Measurements from ENCODE around the gene WIPF3. TPM values are rescaled to one million over a fixed set of nuclear protein-coding genes. Genes with fewer than 3 reads are reported as not detected.

Gene WIPF3
- total RNA-seq, 1 experiment from 2014 or later = 11.6 TPM

DNA sequence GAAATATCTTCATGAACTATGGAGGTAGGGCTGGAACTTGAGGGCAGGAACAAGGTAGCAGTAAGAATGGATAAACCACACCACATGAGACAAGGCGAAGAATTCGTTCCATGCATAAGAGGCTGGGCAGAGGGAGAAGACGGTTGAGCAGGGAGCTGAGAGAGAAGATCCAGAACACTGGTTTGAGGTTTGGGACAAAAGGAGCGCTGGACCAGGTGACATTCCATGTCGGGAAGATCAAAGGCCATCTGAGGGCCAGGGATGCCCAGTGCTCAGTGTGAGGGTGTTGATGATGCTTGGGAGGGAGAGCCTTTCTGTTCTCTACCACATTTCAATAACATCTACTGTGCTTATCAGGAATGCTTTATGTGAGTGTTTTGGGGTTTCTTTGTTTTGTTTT is 52.8 kb downstream of the WIPF3 start:
- peaks cover 25 to 26% of the 10 kb centered on the region in 2 experiments for H3K4me1 Mint-ChIP-seq
- no peaks in the 10 kb centered on the region; the same call in 1 of the 2 replicates for H3K4me1 ChIP-seq (ENCODE audit: insufficient read depth, low read length)
- H3K4me2 ChIP-seq (ENCODE audit: insufficient read depth, insufficient read length, low read length) = no peak overlapping the region
- no peak overlapping the region for H2BK15ac ChIP-seq (ENCODE audit: low read depth, low read length)
- DNase-seq = no peak
- no peak overlapping the region for H2AK5ac ChIP-seq (ENCODE audit: insufficient read length, low read length)
- H3K27ac Mint-ChIP-seq = no peak overlapping the region
- no peak overlapping the region for H3K9ac ChIP-seq (ENCODE audit: extremely low read depth, insufficient read length, low read length)
- no peak overlapping the region for H3K4me3 Mint-ChIP-seq
- H3K27ac ChIP-seq (ENCODE audit: insufficient read length, low read depth, low read length) = no peak overlapping the region
- no peaks in the 10 kb centered on the region for H3K27me3 ChIP-seq (ENCODE audit: insufficient read depth, low read length)
- no peaks in the 10 kb centered on the region for H4K20me1 ChIP-seq (ENCODE audit: control insufficient read depth, insufficient read depth, insufficient read length)
- H3K23ac ChIP-seq (ENCODE audit: insufficient read length, low read depth, low read length) = no peak overlapping the region
- H4K8ac ChIP-seq (replicated peaks; ENCODE audit: insufficient read length, low read depth, low read length) = no peak overlapping the region
- H3K79me1 ChIP-seq (ENCODE audit: insufficient read depth, low read depth, low read length, poor library complexity, severe bottlenecking) = no peaks in the 10 kb centered on the region
- no peak overlapping the region for H3K14ac ChIP-seq (ENCODE audit: insufficient read depth, low read length)
- no peak overlapping the region for H2AFZ ChIP-seq (ENCODE audit: low read length)
- WGBS (ENCODE audit: extremely low coverage, insufficient read length, low lambda C conversion rate) = no CpG with 5 or more reads among the region's 5 CpGs
- H3K9me3 Mint-ChIP-seq = no peaks in the 10 kb centered on the region
- no peaks in the 10 kb centered on the region for H3K27me3 Mint-ChIP-seq (ENCODE audit: low read depth)
- no peak overlapping the region for H2BK5ac ChIP-seq (ENCODE audit: insufficient read length, low read length)
- no peak overlapping the region for H3T11ph ChIP-seq (ENCODE audit: low read length)
- H2BK120ac ChIP-seq (ENCODE audit: low read depth, low read length, poor library complexity, severe bottlenecking) = no peak overlapping the region
- H2BK12ac ChIP-seq (ENCODE audit: insufficient read length, low read depth, low read length) = no peak overlapping the region
- no peak overlapping the region for H3K56ac ChIP-seq (ENCODE audit: insufficient read length, low read depth, low read length)
- no peak overlapping the region for H2BK20ac ChIP-seq (ENCODE audit: low read depth, low read length, poor library complexity, severe bottlenecking)
- H4K5ac ChIP-seq (ENCODE audit: insufficient read length, low read depth, low read length) = no peak overlapping the region
- no peaks in the 10 kb centered on the region for H3K36me3 Mint-ChIP-seq (ENCODE audit: insufficient read depth in 1 of 3, low read depth in 3 of 3)
- no peaks in the 10 kb centered on the region for H3K79me2 ChIP-seq (ENCODE audit: insufficient read depth, low read length)
- TF ChIP-seq, protein P1, sequence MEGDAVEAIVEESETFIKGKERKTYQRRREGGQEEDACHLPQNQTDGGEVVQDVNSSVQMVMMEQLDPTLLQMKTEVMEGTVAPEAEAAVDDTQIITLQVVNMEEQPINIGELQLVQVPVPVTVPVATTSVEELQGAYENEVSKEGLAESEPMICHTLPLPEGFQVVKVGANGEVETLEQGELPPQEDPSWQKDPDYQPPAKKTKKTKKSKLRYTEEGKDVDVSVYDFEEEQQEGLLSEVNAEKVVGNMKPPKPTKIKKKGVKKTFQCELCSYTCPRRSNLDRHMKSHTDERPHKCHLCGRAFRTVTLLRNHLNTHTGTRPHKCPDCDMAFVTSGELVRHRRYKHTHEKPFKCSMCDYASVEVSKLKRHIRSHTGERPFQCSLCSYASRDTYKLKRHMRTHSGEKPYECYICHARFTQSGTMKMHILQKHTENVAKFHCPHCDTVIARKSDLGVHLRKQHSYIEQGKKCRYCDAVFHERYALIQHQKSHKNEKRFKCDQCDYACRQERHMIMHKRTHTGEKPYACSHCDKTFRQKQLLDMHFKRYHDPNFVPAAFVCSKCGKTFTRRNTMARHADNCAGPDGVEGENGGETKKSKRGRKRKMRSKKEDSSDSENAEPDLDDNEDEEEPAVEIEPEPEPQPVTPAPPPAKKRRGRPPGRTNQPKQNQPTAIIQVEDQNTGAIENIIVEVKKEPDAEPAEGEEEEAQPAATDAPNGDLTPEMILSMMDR (conservative IDR thresholded peaks at IDR 0.05) = no peak
- H3K23me2 ChIP-seq (ENCODE audit: insufficient read length, low read depth, low read length, poor library complexity, severe bottlenecking) = no peaks in the 10 kb centered on the region
- no peak overlapping the region for H3K4ac ChIP-seq (ENCODE audit: low read depth, low read length)
- H3K18ac ChIP-seq (ENCODE audit: insufficient read length, low read depth, low read length) = no peak overlapping the region
- no peak overlapping the region for H4K91ac ChIP-seq (ENCODE audit: insufficient read length, low read depth, low read length)
- no peaks in the 10 kb centered on the region for H3K9me3 ChIP-seq (ENCODE audit: control insufficient read depth, low read depth, low read length)

Measured in H9 (cell line).